GM19240 (cell line): Measurements from ENCODE around the gene BANK1.
"Not testable (repeated sequence)": the region's sequence is repeated elsewhere in the genome, so short reads cannot be mapped to it uniquely, and the experiment has no call there.

Experiments
- DNase-seq: peaks from one replicate; pipeline ENCODE4 v3.0.0; 2011; ENCODE audit warnings: low spot score; ENCODE audit not compliant: insufficient read length

Gene BANK1

GRCh38 chr4:101885574-101885973 is 95.0 kb downstream of the BANK1 start:
- DNase-seq, result no peak

GRCh38 chr4:101886826-101887225 is 96.3 kb downstream of the BANK1 start:
- no peak for DNase-seq

- DNase-seq, result no peak
Observed at GRCh38 chr4:101888472-101888871, 97.9 kb downstream of the BANK1 start.

- not testable (repeated sequence) for DNase-seq
Observed at GRCh38 chr4:101905527-101905926, 115.0 kb downstream of the BANK1 start.

- DNase-seq, result no peak
Observed at GRCh38 chr4:101910786-101911373, 120.3 kb downstream of the BANK1 start.

- no peak for DNase-seq
Observed at GRCh38 chr4:101911616-101912015, 121.1 kb downstream of the BANK1 start.

- no peak for DNase-seq
Observed at GRCh38 chr4:101914761-101915160, 124.2 kb downstream of the BANK1 start.

- DNase-seq, result no peak
Observed at GRCh38 chr4:101919373-101919977, 128.9 kb downstream of the BANK1 start.

- no peak for DNase-seq
Observed at GRCh38 chr4:101921370-101921769, 130.8 kb downstream of the BANK1 start.

- no peak for DNase-seq
Observed at GRCh38 chr4:101931619-101932018, 141.1 kb downstream of the BANK1 start.

GRCh38 chr4:101933855-101934254 is 143.3 kb downstream of the BANK1 start:
- no peak for DNase-seq

- DNase-seq, result no peak
Observed at GRCh38 chr4:101938836-101939235, 148.3 kb downstream of the BANK1 start.

GRCh38 chr4:101941816-101942358 is 151.4 kb downstream of the BANK1 start:
- DNase-seq, result no peak

- no peak for DNase-seq
Observed at GRCh38 chr4:101942891-101943290, 152.4 kb downstream of the BANK1 start.

- DNase-seq, result no peak
Observed at GRCh38 chr4:101944649-101945048, 154.1 kb downstream of the BANK1 start.

GRCh38 chr4:101948055-101948454 is 157.5 kb downstream of the BANK1 start:
- DNase-seq, result no peak

GRCh38 chr4:101948951-101949350 is 158.4 kb downstream of the BANK1 start:
- no peak for DNase-seq

GRCh38 chr4:101950258-101950979 is 159.9 kb downstream of the BANK1 start:
- no peak for DNase-seq

GRCh38 chr4:101952985-101953384 is 162.5 kb downstream of the BANK1 start:
- DNase-seq, result no peak

GRCh38 chr4:101953949-101954348 is 163.4 kb downstream of the BANK1 start:
- DNase-seq, result no peak

GRCh38 chr4:101954351-101954750 is 163.8 kb downstream of the BANK1 start:
- no peak for DNase-seq

GRCh38 chr4:101954975-101955678 is 164.6 kb downstream of the BANK1 start:
- no peak for DNase-seq
